ENCODE measurements around the gene DNAJC13. TPM values are rescaled to one million over a fixed set of nuclear protein-coding genes. Genes with fewer than 3 reads are reported as not detected.

DNAJC13 gene
- total RNA-seq, 1 donor from 2014 or later, result 48.5 TPM

DNA sequence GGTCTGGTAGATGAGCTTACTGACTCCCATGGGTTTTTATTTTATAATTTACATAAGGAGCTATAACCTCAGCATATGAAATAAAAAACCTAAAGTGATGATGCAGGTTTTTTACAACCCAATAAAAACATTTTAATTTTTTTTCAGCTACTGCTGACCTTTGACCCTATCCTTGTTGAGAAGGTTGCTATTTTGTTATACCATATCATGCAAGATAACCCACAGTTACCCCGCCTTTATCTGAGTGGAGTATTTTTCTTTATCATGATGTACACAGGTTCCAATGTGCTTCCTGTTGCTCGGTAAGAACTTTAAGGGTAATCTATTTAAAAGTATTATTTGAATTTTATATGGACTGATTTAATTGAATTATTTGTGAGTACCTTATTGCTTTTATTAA lies 70.8 kb downstream of the DNAJC13 start:
- H3K36me3 Mint-ChIP-seq (ENCODE audit: unreplicated experiment), result no peaks in the 10 kb centered on the region
- no peak for DNase-seq
- no peaks in the 10 kb centered on the region for H3K9me3 Mint-ChIP-seq (ENCODE audit: unreplicated experiment)
- no peak overlapping the region for H3K27ac Mint-ChIP-seq (ENCODE audit: unreplicated experiment)
- H3K4me3 Mint-ChIP-seq (ENCODE audit: unreplicated experiment), result no peak overlapping the region
- H3K27me3 Mint-ChIP-seq (ENCODE audit: unreplicated experiment), result no peaks in the 10 kb centered on the region
- H3K4me1 Mint-ChIP-seq (ENCODE audit: low read depth, unreplicated experiment), result no peaks in the 10 kb centered on the region
- no peak for TF ChIP-seq CTCF (IDR thresholded peaks at IDR 0.05; ENCODE audit: partially characterized antibody, unreplicated experiment)

DNA sequence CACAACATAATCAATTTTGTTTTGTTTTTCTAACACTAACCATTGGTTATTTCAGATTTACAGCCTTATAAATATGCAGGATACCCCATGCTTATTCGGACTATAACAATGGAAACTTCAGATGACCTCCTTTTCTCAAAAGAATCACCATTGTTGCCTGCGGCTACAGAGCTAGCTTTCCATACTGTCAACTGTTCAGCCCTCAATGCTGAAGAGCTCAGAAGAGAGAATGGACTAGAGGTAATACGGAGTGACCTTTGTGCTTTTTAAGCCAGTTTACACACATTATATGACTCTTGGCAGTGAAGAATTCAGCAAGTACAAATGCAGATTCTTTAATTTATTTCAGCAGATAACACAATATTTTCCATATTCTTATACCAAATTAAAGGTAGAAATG lies 81.8 kb downstream of the DNAJC13 start:
- no peaks in the 10 kb centered on the region for H3K4me1 Mint-ChIP-seq (ENCODE audit: low read depth, unreplicated experiment)
- H3K9me3 Mint-ChIP-seq (ENCODE audit: unreplicated experiment), result no peaks in the 10 kb centered on the region
- no peak overlapping the region for H3K27ac Mint-ChIP-seq (ENCODE audit: unreplicated experiment)
- TF ChIP-seq CTCF (IDR thresholded peaks at IDR 0.05; ENCODE audit: partially characterized antibody, unreplicated experiment), result no peak
- no peak for DNase-seq
- no peaks in the 10 kb centered on the region for H3K27me3 Mint-ChIP-seq (ENCODE audit: unreplicated experiment)
- peaks cover 5% of the 10 kb centered on the region for H3K36me3 Mint-ChIP-seq (ENCODE audit: unreplicated experiment)
- H3K4me3 Mint-ChIP-seq (ENCODE audit: unreplicated experiment), result no peak overlapping the region

DNA sequence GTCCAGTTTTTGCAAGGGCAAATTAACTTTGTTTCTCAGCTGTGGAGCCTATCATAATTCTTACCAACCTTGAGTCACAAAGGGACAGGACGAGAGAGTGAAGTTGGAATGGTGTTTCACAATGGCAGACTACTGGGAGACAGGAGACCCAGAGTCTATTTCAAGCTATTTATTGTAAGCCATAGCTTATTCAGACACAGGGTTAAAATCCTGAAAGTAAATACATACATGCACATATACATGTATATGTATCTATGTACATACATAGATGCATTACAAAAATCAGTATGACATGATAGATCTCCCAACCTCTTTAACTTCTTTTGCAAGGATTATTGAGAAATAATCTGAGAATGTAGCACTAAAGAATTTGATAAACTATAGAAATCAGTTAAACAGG lies 86.3 kb downstream of the DNAJC13 start:
- Mint-ChIP-seq H3K27ac (ENCODE audit: unreplicated experiment) (no peak overlapping the region), H3K4me1 (ENCODE audit: low read depth, unreplicated experiment) (no peaks in the 10 kb centered on the region), H3K4me3 (ENCODE audit: unreplicated experiment) (no peak overlapping the region), H3K27me3 (ENCODE audit: unreplicated experiment) (no peaks in the 10 kb centered on the region), H3K9me3 (ENCODE audit: unreplicated experiment) (no peaks in the 10 kb centered on the region), H3K36me3 (ENCODE audit: unreplicated experiment) (no peaks in the 10 kb centered on the region)
- TF ChIP-seq CTCF (IDR thresholded peaks at IDR 0.05; ENCODE audit: partially characterized antibody, unreplicated experiment), result no peak
- DNase-seq, result no peak

DNA sequence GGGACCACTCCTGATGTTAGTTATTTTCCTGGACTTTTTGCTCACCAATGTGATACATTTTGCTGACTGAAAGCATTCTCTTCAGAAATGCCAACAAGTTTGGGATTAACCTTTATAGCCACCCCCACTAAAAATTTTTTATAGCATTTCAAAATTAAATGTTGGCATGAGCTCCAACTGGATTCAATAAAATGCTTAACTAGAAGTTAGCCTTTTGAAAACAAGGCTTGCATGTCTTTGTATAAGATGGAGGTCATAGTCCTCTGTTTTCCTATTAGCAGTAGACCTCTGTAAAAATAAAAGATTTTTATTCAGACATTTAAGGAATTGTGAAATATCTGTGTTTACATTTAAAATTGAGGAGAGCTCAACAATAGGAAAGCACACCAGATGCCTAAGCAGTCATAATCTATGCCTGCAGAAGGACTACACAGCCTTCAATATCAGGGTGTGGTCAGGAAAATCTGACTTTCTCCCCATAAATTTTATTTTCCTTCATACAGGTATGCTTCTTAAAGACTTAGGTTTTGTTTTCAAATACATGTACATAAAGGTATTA lies 87.2 kb downstream of the DNAJC13 start:
- DNase-seq, result no peak
- no peak for TF ChIP-seq CTCF (IDR thresholded peaks at IDR 0.05; ENCODE audit: partially characterized antibody, unreplicated experiment)
- no peak overlapping the region for H3K27ac Mint-ChIP-seq (ENCODE audit: unreplicated experiment)
- H3K36me3 Mint-ChIP-seq (ENCODE audit: unreplicated experiment), result no peaks in the 10 kb centered on the region
- no peaks in the 10 kb centered on the region for H3K9me3 Mint-ChIP-seq (ENCODE audit: unreplicated experiment)
- H3K4me1 Mint-ChIP-seq (ENCODE audit: low read depth, unreplicated experiment), result no peaks in the 10 kb centered on the region
- no peak overlapping the region for H3K4me3 Mint-ChIP-seq (ENCODE audit: unreplicated experiment)
- H3K27me3 Mint-ChIP-seq (ENCODE audit: unreplicated experiment), result no peaks in the 10 kb centered on the region

GRCh38 chr3:132507657-132508056 lies 90.4 kb downstream of the DNAJC13 start:
- TF ChIP-seq CTCF (IDR thresholded peaks at IDR 0.05; ENCODE audit: partially characterized antibody, unreplicated experiment), result no peak
- no peaks in the 10 kb centered on the region for H3K4me1 Mint-ChIP-seq (ENCODE audit: low read depth, unreplicated experiment)
- DNase-seq, result no peak
- no peaks in the 10 kb centered on the region for H3K9me3 Mint-ChIP-seq (ENCODE audit: unreplicated experiment)
- no peak overlapping the region for H3K27ac Mint-ChIP-seq (ENCODE audit: unreplicated experiment)
- H3K27me3 Mint-ChIP-seq (ENCODE audit: unreplicated experiment), result no peaks in the 10 kb centered on the region
- no peaks in the 10 kb centered on the region for H3K36me3 Mint-ChIP-seq (ENCODE audit: unreplicated experiment)
- H3K4me3 Mint-ChIP-seq (ENCODE audit: unreplicated experiment), result no peak overlapping the region

Data from glutamatergic neuron (in vitro differentiated cells).